HEK293T (cell line): ENCODE measurements around the gene MEOX1.

Experiments used
- ARNT ChIP-seq: fragments of 450-650 bp; IDR thresholded peaks from 2 replicates; pipeline ENCODE4 v1.6.1; 2017; ENCODE audit warnings: mild to moderate bottlenecking
- BHLHE40 ChIP-seq: fragments of 450-650 bp; IDR thresholded peaks from 2 replicates; pipeline ENCODE4 v1.6.1; 2016; ENCODE audit warnings: mild to moderate bottlenecking, moderate library complexity, borderline replicate concordance
- ELF4 ChIP-seq: fragments of 450-650 bp; IDR thresholded peaks from 2 replicates; pipeline ENCODE4 v1.6.1; 2017; ENCODE audit warnings: antibody characterized with exemption
- FOXA1 ChIP-seq: fragments of 450-650 bp; IDR thresholded peaks from 2 replicates; pipeline ENCODE4 v1.6.1; 2016; ENCODE audit warnings: mild to moderate bottlenecking
- FOXK2 ChIP-seq: fragments of 450-650 bp; IDR thresholded peaks from 2 replicates; pipeline ENCODE4 v1.6.1; 2016; ENCODE audit warnings: mild to moderate bottlenecking
- FOXM1 ChIP-seq: fragments of 450-650 bp; IDR thresholded peaks from 2 replicates; pipeline ENCODE4 v1.6.1; 2017; ENCODE audit warnings: mild to moderate bottlenecking, borderline replicate concordance
- HDGF ChIP-seq: fragments of 450-650 bp; IDR thresholded peaks from 2 replicates; pipeline ENCODE4 v1.6.1; 2017; ENCODE audit warnings: antibody characterized with exemption, borderline replicate concordance
- L3MBTL2 ChIP-seq: fragments of 450-650 bp; conservative IDR thresholded peaks from 2 replicates; pipeline ENCODE4 v1.6.1; 2016; ENCODE audit warnings: mild to moderate bottlenecking
- LEF1 ChIP-seq: fragments of 450-650 bp; IDR thresholded peaks from 2 replicates; pipeline ENCODE4 v1.6.1; 2017; ENCODE audit warnings: mild to moderate bottlenecking, borderline replicate concordance
- NFRKB ChIP-seq: fragments of 450-650 bp; IDR thresholded peaks from 2 replicates; pipeline ENCODE4 v1.6.1; 2016; ENCODE audit warnings: mild to moderate bottlenecking, moderate library complexity
- PKNOX1 ChIP-seq: fragments of 450-650 bp; IDR thresholded peaks from 2 replicates; pipeline ENCODE4 v1.6.1; 2016
- SUZ12 ChIP-seq: fragments of 450-650 bp; IDR thresholded peaks from 2 replicates; pipeline ENCODE4 v1.6.1; 2016; ENCODE audit warnings: mild to moderate bottlenecking
- TARDBP ChIP-seq: fragments of 450-650 bp; IDR thresholded peaks from 2 replicates; pipeline ENCODE4 v1.6.1; 2016
- ZNF384 ChIP-seq: fragments of 450-650 bp; IDR thresholded peaks from 2 replicates; pipeline ENCODE4 v1.6.1; 2016

GRCh38 chr17:43660816-43661493 lies 767 bp downstream of the MEOX1 start:
- TF ChIP-seq FOXA1 = no peak
- TF ChIP-seq FOXM1 = no peak
- no peak for TF ChIP-seq HDGF
- no peak for TF ChIP-seq TARDBP
- TF ChIP-seq L3MBTL2 = no peak
- TF ChIP-seq ELF4 = no peak
- TF ChIP-seq ARNT = no peak
- no peak for TF ChIP-seq BHLHE40
- no peak for TF ChIP-seq FOXK2
- TF ChIP-seq PKNOX1 = no peak
- no peak for TF ChIP-seq NFRKB
- TF ChIP-seq SUZ12 = no peak
- TF ChIP-seq LEF1 = no peak
- TF ChIP-seq ZNF384 = no peak
